Lung (tissue), 12 donors: ENCODE results near the gene ISM1. TPM values are rescaled to one million over a fixed set of nuclear protein-coding genes. Genes with fewer than 3 reads are reported as not detected.

Experiments
- ATAC-seq: fragments of 200-7000 bp; cut with Tn5 transposase; one replicate; pipeline ENCODE4 v1.9.1; 2020; ENCODE audit warnings: moderate number of reproducible peaks; ENCODE audit not compliant: insufficient read depth, low FRiP score
- DNase-seq, 3 donors: peaks; one replicate each; pipeline ENCODE4 v3.0.0-alpha.2; 2013 to 2017
- H3K27ac ChIP-seq, 2 donors: one replicate each; pipeline ENCODE4 v1.5.1; 2013; ENCODE audit warnings: mild to moderate bottlenecking in 2 of 2, moderate library complexity in 2 of 2, control low read depth in 1 of 2, inconsistent platforms in 1 of 2, low read depth in 1 of 2, low read length in 1 of 2
- H3K27me3 ChIP-seq, 3 donors: one replicate each; pipeline ENCODE4 v1.5.1; 2013; ENCODE audit warnings: low read length in 2 of 3; ENCODE audit not compliant: control insufficient read depth in 3 of 3, insufficient read depth in 3 of 3
- H3K36me3 ChIP-seq, 4 donors: one replicate each; pipeline ENCODE4 v1.5.1; 2013; ENCODE audit warnings: low read length in 4 of 4, mild to moderate bottlenecking in 1 of 4, moderate library complexity in 1 of 4; ENCODE audit not compliant: control insufficient read depth in 4 of 4, insufficient read depth in 4 of 4
- H3K4me1 ChIP-seq, 5 donors: one replicate each; pipeline ENCODE4 v1.5.1; 2013; ENCODE audit warnings: low read length in 5 of 5, mild to moderate bottlenecking in 2 of 5, moderate library complexity in 1 of 5; ENCODE audit not compliant: control insufficient read depth in 5 of 5, insufficient read depth in 5 of 5
- H3K4me3 ChIP-seq: one replicate; pipeline ENCODE4 v1.5.1; 2013; ENCODE audit warnings: mild to moderate bottlenecking, control low read depth, moderate library complexity
- H3K9ac ChIP-seq, 2 donors: one replicate each; pipeline ENCODE4 v1.5.1; 2013; ENCODE audit warnings: low read length in 2 of 2, control low read depth in 1 of 2; ENCODE audit not compliant: insufficient read depth in 1 of 2
- H3K9me3 ChIP-seq, 4 donors: one replicate each; pipeline ENCODE4 v1.5.1; 2013; ENCODE audit warnings: low read length in 3 of 4, mild to moderate bottlenecking in 1 of 4, moderate library complexity in 1 of 4; ENCODE audit not compliant: control insufficient read depth in 4 of 4, insufficient read depth in 3 of 4
- CTCF ChIP-seq: IDR thresholded peaks from 2 replicates; pipeline ENCODE4 v1.5.1; 2012; ENCODE audit warnings: mild to moderate bottlenecking; ENCODE audit errors: control extremely low read depth, extremely low read depth
- WGBS, 2 donors: extraction: QIAGEN DNeasy Blood & Tissue Kit; methylation state at CpG; one replicate each; pipeline ENCODE4 v1.1.7; 2013; 5-methylcytosine and 5-hydroxymethylcytosine counted together
- polyA plus RNA-seq, 2 donors: library from polyadenylated mRNA; stranded (reverse); fragments of 200-250 nt; gene quantifications; one replicate each; pipeline ENCODE4 v1.2.1, GENCODE V29; 2013
- total RNA-seq, 2 donors: library from RNA; depleted of rRNA in 1 of 2; stranded (reverse); fragments of >200 nt in 1 of 2; gene quantifications; one replicate each; pipeline ENCODE4 v1.2.1, GENCODE V29; 2014 to 2021
- donor health status: control.
- donor health status: control.
- donor health status: Bipolar disorder and iron deficiency.
- donor health status: healthy.
- donor health status: DM: yes; HTN: yes; CAD: no.

The ISM1 gene
- total and polyA plus RNA-seq, 4 donors: 1.6 to 13.6 (median 2.9) TPM

- H3K27ac ChIP-seq: no peak overlapping the region
- 49 to 58% methylated on average over 2 of the region's 2 CpGs for WGBS, 2 donors
- no peaks in the 10 kb centered on the region for H3K27me3 ChIP-seq
- no peak for TF ChIP-seq CTCF
- H3K4me1 ChIP-seq: no peaks in the 10 kb centered on the region
- no peak overlapping the region for H3K9ac ChIP-seq
- no peaks in the 10 kb centered on the region for H3K36me3 ChIP-seq
- DNase-seq (no peak), ATAC-seq (no peak)
- no peaks in the 10 kb centered on the region for H3K9me3 ChIP-seq
- no peak overlapping the region for H3K4me3 ChIP-seq
Observed at GRCh38 chr20:13187899-13188298, 33.2 kb upstream of the ISM1 start.

GRCh38 chr20:13199279-13199678 lies 21.8 kb upstream of the ISM1 start:
- no peak for ATAC-seq
- no peaks in the 10 kb centered on the region for H3K36me3 ChIP-seq
- whole genome bisulfite sequencing, 2 donors: 71 to 94% methylated on average over 2 of the region's 2 CpGs
- H3K4me3 ChIP-seq: no peak overlapping the region
- H3K9me3 ChIP-seq: no peaks in the 10 kb centered on the region
- TF ChIP-seq CTCF: no peak
- H3K27me3 ChIP-seq: no peaks in the 10 kb centered on the region
- H3K27ac ChIP-seq: no peak overlapping the region
- H3K9ac ChIP-seq: no peak overlapping the region
- peak in 2 of 3 donors; percentile 10 to 20 for DNase-seq
- no peaks in the 10 kb centered on the region for H3K4me1 ChIP-seq

GRCh38 chr20:13200767-13201500 lies 20.1 kb upstream of the ISM1 start:
- Histone ChIP-seq H3K4me1 (no peaks in the 10 kb centered on the region), H3K9me3 (no peaks in the 10 kb centered on the region), H3K27me3 (no peaks in the 10 kb centered on the region), H3K27ac (no peak overlapping the region), H3K4me3 (no peak overlapping the region), H3K36me3 (no peaks in the 10 kb centered on the region), H3K9ac (no peak overlapping the region)
- no peak for TF ChIP-seq CTCF
- no peak for DNase-seq
- WGBS, 2 donors: 65 to 76% methylated on average over 5 of the region's 5 CpGs
- ATAC-seq: no peak

DNA sequence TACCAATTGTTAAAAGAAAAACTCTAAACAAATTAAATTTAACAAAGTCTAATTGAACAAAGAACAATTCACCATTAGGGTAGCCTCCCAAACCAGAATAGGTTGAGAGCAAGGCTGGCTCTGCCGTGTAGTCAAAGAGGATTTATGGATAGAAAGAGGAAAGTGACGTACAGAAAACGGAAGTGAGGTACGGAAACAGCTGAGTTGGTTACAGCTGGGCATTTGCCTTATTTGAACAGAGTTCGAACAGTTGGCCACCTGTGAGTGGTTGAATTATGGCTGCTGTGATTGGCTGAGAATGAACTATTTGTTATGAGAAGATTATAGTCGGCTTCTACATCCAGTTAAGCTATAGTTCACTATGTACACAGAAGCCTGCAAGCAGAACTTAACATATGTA lies 18.5 kb upstream of the ISM1 start:
- H3K4me3 ChIP-seq: no peak overlapping the region
- no peak overlapping the region for H3K9ac ChIP-seq
- no peak overlapping the region for H3K27ac ChIP-seq
- 41 to 68% methylated on average over 6 of the region's 6 CpGs for WGBS, 2 donors
- no peaks in the 10 kb centered on the region for H3K27me3 ChIP-seq
- no peak for TF ChIP-seq CTCF
- ATAC-seq (no peak), DNase-seq (no peak)
- H3K36me3 ChIP-seq: no peaks in the 10 kb centered on the region
- no peaks in the 10 kb centered on the region for H3K9me3 ChIP-seq
- H3K4me1 ChIP-seq: no peaks in the 10 kb centered on the region
